Smooth muscle cell (in vitro differentiated cells): ENCODE data around the gene EMC9. TPM values are rescaled to one million over a fixed set of nuclear protein-coding genes. Genes with fewer than 3 reads are reported as not detected.

Experiments
- DNase-seq: peaks from one replicate; lab custom pipeline; 2025; ENCODE audit not compliant: unreplicated experiment; lab: John Stamatoyannopoulos, UW
- H2AFZ ChIP-seq: fragments of 200-600 bp; sonication (generic); 2 replicates; pipeline ENCODE4 v1.6.0; 2016; ENCODE audit warnings: antibody characterized with exemption, low read depth, mild to moderate bottlenecking
- H3F3A ChIP-seq: fragments of 200-600 bp; sonication (generic); 2 replicates; pipeline ENCODE4 v1.6.0; 2017; ENCODE audit warnings: antibody characterized with exemption, low read depth
- H3K27ac ChIP-seq: fragments of 200-600 bp; sonication (generic); 2 replicates; pipeline ENCODE4 v1.5.1; 2016; ENCODE audit warnings: low read depth, mild to moderate bottlenecking
- H3K27me3 ChIP-seq: fragments of 200-600 bp; sonication (generic); 2 replicates; pipeline ENCODE4 v1.6.1; 2016; ENCODE audit warnings: low read depth, mild to moderate bottlenecking
- H3K36me3 ChIP-seq: fragments of 200-600 bp; sonication (generic); 2 replicates; pipeline ENCODE4 v1.5.1; 2016; ENCODE audit warnings: low read depth
- H3K4me1 ChIP-seq: fragments of 200-600 bp; sonication (generic); 2 replicates; pipeline ENCODE4 v1.5.1; 2016; ENCODE audit warnings: low read depth
- H3K4me2 ChIP-seq: fragments of 200-600 bp; sonication (generic); 2 replicates; pipeline ENCODE4 v1.6.0; 2016; ENCODE audit warnings: mild to moderate bottlenecking
- H3K4me3 ChIP-seq: fragments of 200-600 bp; sonication (generic); 2 replicates; pipeline ENCODE4 v1.5.1; 2016; ENCODE audit warnings: mild to moderate bottlenecking
- H3K79me2 ChIP-seq: fragments of 200-600 bp; sonication (generic); 2 replicates; pipeline ENCODE4 v1.6.0; 2016; ENCODE audit warnings: low read depth, mild to moderate bottlenecking
- H3K9ac ChIP-seq: fragments of 200-600 bp; sonication (generic); 2 replicates; pipeline ENCODE4 v1.6.0; 2016; ENCODE audit warnings: low read depth
- H3K9me3 ChIP-seq: fragments of 200-600 bp; sonication (generic); replicated peaks from 2 replicates; pipeline ENCODE4 v1.5.1; 2016; ENCODE audit warnings: low read depth
- H4K20me1 ChIP-seq: fragments of 200-600 bp; sonication (generic); 2 replicates; pipeline ENCODE4 v1.6.0; 2016; ENCODE audit warnings: low read depth
- WGBS: methylation state at CpG from one replicate; pipeline ENCODE4 v1.1.7; 2016; ENCODE audit warnings: low lambda C conversion rate; 5-methylcytosine and 5-hydroxymethylcytosine counted together
- polyA plus RNA-seq: library from polyadenylated mRNA; unstranded; fragments of >200 nt; fragmentation: Nextera tagmentation; extraction: Ambion mirVana; gene quantifications from 2 replicates; pipeline ENCODE4 v1.2.1, GENCODE V29; 2016
- total RNA-seq: library from RNA; depleted of rRNA; stranded (reverse); fragments of >200 nt; gene quantifications from 2 replicates; pipeline ENCODE4 v1.2.3, GENCODE V29; 2014
- TF ChIP-seq, protein P1 (sequence below): fragments of 200-600 bp; sonication (generic); IDR thresholded peaks from 2 replicates; pipeline ENCODE4 v1.5.1; 2017; ENCODE audit warnings: borderline replicate concordance, mild to moderate bottlenecking, antibody characterized with exemption; ENCODE audit not compliant: insufficient read depth, poor library complexity, severe bottlenecking

The EMC9 gene
- total and polyA plus RNA-seq, 2 experiments from 2014 or later: 6.3 to 11.9 TPM

DNA sequence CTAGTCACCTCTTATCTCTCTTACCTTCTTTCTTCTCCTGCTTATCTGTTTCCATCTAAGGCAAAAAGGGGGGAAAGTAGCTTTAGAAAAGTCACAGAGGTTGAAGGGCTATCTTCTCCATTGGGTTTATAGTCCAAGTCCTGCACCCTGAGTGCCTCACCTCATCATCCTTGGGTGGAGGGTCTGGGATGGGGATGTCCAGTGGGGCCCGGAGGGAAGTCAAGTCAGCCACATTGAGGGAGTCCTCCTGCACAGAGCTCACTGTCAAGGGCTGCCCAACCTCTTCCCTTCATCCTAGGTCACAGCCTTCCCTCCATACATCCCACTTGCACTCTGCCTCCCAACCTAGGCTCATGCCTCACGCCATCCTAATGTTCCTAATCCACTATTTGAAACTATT, 3.8 kb upstream of the EMC9 start:
- H3K9ac ChIP-seq: no peak overlapping the region
- 98% methylated on average over 2 of the region's 2 CpGs for WGBS
- no peak overlapping the region for H2AFZ ChIP-seq
- H3K4me1 ChIP-seq: peaks cover 15% of the 10 kb centered on the region
- H3K27ac ChIP-seq: peak overlapping the region; percentile 93
- H3K36me3 ChIP-seq: no peaks in the 10 kb centered on the region
- DNase-seq: no peak
- H4K20me1 ChIP-seq: peaks cover 9% of the 10 kb centered on the region
- peaks cover 30% of the 10 kb centered on the region for H3K79me2 ChIP-seq
- H3K4me2 ChIP-seq: no peak overlapping the region
- peak overlapping the region; percentile 86 for H3K4me3 ChIP-seq
- H3K9me3 ChIP-seq: no peaks in the 10 kb centered on the region
- H3K27me3 ChIP-seq: no peaks in the 10 kb centered on the region
- TF ChIP-seq, protein P1, sequence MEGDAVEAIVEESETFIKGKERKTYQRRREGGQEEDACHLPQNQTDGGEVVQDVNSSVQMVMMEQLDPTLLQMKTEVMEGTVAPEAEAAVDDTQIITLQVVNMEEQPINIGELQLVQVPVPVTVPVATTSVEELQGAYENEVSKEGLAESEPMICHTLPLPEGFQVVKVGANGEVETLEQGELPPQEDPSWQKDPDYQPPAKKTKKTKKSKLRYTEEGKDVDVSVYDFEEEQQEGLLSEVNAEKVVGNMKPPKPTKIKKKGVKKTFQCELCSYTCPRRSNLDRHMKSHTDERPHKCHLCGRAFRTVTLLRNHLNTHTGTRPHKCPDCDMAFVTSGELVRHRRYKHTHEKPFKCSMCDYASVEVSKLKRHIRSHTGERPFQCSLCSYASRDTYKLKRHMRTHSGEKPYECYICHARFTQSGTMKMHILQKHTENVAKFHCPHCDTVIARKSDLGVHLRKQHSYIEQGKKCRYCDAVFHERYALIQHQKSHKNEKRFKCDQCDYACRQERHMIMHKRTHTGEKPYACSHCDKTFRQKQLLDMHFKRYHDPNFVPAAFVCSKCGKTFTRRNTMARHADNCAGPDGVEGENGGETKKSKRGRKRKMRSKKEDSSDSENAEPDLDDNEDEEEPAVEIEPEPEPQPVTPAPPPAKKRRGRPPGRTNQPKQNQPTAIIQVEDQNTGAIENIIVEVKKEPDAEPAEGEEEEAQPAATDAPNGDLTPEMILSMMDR: no peak
- peaks cover 16% of the 10 kb centered on the region for H3F3A ChIP-seq

DNA sequence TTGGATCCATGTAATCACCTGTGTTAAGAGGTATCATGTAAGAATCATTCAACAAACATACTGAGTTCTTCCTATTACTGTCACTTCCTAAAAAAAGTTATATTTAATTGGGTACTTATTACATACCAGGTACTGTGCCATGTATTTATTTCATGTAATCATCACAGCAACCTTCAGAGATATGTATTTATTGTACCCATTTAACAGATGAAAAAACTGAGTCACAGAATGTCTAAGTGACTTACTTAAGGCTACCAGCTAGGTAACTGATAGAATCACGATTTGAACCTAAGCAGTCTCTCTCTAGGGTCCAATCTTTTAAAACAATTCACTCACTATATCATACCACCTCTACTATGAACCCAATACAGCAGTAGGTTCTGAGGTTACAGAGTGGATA, 3.1 kb upstream of the EMC9 start:
- H3K9ac ChIP-seq: no peak overlapping the region
- no peaks in the 10 kb centered on the region for H3K27me3 ChIP-seq
- no peak overlapping the region for H3K4me3 ChIP-seq
- no peaks in the 10 kb centered on the region for H3K36me3 ChIP-seq
- H3F3A ChIP-seq: peaks cover 16% of the 10 kb centered on the region
- H3K4me2 ChIP-seq: no peak overlapping the region
- H3K27ac ChIP-seq: no peak overlapping the region
- peaks cover 13% of the 10 kb centered on the region for H4K20me1 ChIP-seq
- 96% methylated on average over 1 of the region's 1 CpG for WGBS
- H3K4me1 ChIP-seq: peaks cover 23% of the 10 kb centered on the region
- TF ChIP-seq, protein P1: no peak
- no peak for DNase-seq
- H3K79me2 ChIP-seq: peaks cover 38% of the 10 kb centered on the region
- H2AFZ ChIP-seq: no peak overlapping the region
- H3K9me3 ChIP-seq: no peaks in the 10 kb centered on the region

GRCh38 chr14:24143511-24143910, 2.1 kb upstream of the EMC9 start:
- Histone ChIP-seq H3K4me2 (no peak overlapping the region), H3K9me3 (no peaks in the 10 kb centered on the region), H3K4me3 (no peak overlapping the region), H3K27ac (no peak overlapping the region), H3K9ac (no peak overlapping the region), H3F3A (peaks cover 16% of the 10 kb centered on the region), H3K36me3 (no peaks in the 10 kb centered on the region), H3K27me3 (no peaks in the 10 kb centered on the region), H2AFZ (no peak overlapping the region), H3K79me2 (peaks cover 39% of the 10 kb centered on the region), H3K4me1 (peaks cover 21% of the 10 kb centered on the region), H4K20me1 (peaks cover 16% of the 10 kb centered on the region)
- TF ChIP-seq, protein P1: no peak
- WGBS: 43% methylated on average over 2 of the region's 2 CpGs
- DNase-seq: no peak

- Histone ChIP-seq H3K9me3 (no peaks in the 10 kb centered on the region), H3K79me2 (peaks cover 19% of the 10 kb centered on the region), H3F3A (peaks cover 10% of the 10 kb centered on the region), H3K4me3 (peak overlapping the region; percentile 66), H3K9ac (no peak overlapping the region), H4K20me1 (peaks cover 8% of the 10 kb centered on the region), H3K27ac (no peak overlapping the region), H3K4me2 (peak overlapping the region; percentile 92), H3K27me3 (no peaks in the 10 kb centered on the region), H3K36me3 (no peaks in the 10 kb centered on the region), H2AFZ (no peak overlapping the region), H3K4me1 (peaks cover 18% of the 10 kb centered on the region)
- TF ChIP-seq, protein P1: no peak
- no peak for DNase-seq
- WGBS: 95% methylated on average over 9 of the region's 9 CpGs
Measured at GRCh38 chr14:24139272-24139934, 2.0 kb downstream of the EMC9 start.
